Endothelial cell of umbilical vein (primary cell): Measurements from ENCODE around the gene SLC25A34.

Experiments
- CTCF ChIP-seq, 2 donors: IDR thresholded peaks; 1 replicate in 1 of 2; 2 replicates in 1 of 2; pipeline ENCODE4 v1.5.1; 2011; ENCODE audit warnings: low read length in 2 of 2, mild to moderate bottlenecking in 2 of 2, moderate library complexity in 2 of 2, control low read depth in 1 of 2, inconsistent platforms in 1 of 2, low read depth in 1 of 2; ENCODE audit not compliant: insufficient read depth in 1 of 2; ENCODE audit errors: extremely low read depth in 1 of 2
- EZH2 ChIP-seq: IDR thresholded peaks from 2 replicates; pipeline ENCODE4 v1.6.1; 2012; ENCODE audit warnings: borderline replicate concordance, low read depth, mild to moderate bottlenecking, moderate library complexity, low read length, inconsistent platforms; ENCODE audit not compliant: severe bottlenecking
- FOS ChIP-seq: IDR thresholded peaks from 2 replicates; pipeline ENCODE4 v1.6.1; 2011; ENCODE audit warnings: mild to moderate bottlenecking, low read length, moderate library complexity, borderline replicate concordance; ENCODE audit not compliant: insufficient read depth
- TF ChIP-seq, protein P1 (sequence below): IDR thresholded peaks from 2 replicates; pipeline ENCODE4 v1.6.1; 2011; ENCODE audit not compliant: insufficient read depth, insufficient read length

DNA sequence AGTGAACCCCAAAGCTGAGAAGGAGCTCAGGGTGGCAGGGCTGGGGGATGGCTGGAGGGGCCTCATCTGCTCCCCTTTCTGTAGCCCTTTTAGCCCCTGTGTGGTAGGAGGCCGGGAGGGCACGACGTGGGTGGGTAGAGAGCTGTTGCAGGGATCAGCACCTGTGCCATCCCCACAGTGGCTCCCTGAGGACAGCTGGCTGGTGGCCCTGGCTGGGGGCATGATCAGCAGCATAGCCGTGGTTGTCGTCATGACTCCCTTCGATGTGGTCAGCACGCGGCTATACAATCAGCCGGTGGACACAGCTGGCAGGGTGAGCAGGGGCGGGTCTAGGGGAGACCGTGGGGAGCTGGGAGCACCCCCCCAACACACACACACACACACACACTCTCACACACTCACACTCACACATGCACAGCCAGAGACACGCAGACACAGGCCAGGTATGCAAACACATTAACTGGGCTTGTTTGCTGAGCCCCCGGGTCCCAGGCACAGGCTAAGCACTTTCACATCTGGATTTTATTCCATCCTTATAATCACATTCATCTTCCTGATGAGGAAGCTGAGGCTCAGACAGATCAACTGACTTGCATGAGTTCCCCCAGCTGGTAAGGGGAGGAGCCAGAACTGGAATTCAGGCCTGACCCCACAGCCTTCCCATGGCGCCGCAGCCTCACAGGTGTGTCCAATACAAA lies 2.5 kb downstream of the SLC25A34 start:
- TF ChIP-seq FOS (no peak), CTCF (IDR thresholded peaks at IDR 0.05; ENCODE audit: extremely low read depth in 1 of 2, insufficient read depth in 1 of 2, low read depth in 1 of 2, low read length in 2 of 2) (no peak), EZH2 (no peak)
- TF ChIP-seq, protein P1, sequence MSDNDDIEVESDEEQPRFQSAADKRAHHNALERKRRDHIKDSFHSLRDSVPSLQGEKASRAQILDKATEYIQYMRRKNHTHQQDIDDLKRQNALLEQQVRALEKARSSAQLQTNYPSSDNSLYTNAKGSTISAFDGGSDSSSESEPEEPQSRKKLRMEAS, result no peak
